GM12801 (cell line): ENCODE measurements around the gene YTHDC2.

Experiments
- CTCF ChIP-seq: IDR thresholded peaks from one replicate; pipeline ENCODE4 v1.5.1; 2011; ENCODE audit warnings: control low read depth; ENCODE audit not compliant: insufficient read length; ENCODE audit errors: extremely low read depth

The YTHDC2 gene

DNA sequence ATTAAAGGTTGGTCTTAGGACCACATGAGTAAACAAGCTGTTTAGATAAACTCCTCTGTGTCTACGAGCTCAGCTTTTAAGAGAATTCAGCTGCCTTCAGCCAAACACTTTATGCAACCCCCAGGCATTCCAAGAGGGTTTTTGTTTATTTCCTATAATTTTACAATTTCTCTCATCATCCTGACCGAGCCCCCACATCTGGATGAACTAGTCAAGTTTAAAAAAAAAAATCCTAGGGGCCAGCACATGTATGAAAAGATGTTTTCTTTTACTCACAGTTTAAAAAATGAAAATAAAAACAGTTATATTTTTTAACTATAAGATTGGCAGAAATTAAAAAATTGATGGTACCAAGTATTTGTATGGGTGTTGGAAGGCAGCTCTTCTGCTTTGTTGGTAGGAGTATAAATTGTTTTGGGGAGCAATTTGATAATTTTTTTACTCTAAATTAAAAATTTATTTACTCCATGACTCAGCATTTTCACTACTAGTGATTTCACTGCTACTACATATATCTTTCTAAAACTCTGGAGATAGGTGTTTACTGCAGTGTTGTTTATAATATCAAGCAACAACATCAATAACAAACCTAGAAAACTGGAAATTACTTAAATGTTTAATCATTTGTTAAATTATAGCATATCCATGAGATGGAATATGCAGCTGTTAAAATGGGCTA, 18.1 kb downstream of the YTHDC2 start:
- no peak for TF ChIP-seq CTCF

- TF ChIP-seq CTCF = no peak
Observed at GRCh38 chr5:113538313-113538712, 24.8 kb downstream of the YTHDC2 start.

- TF ChIP-seq CTCF = no peak
Observed at GRCh38 chr5:113546703-113547183, 33.2 kb downstream of the YTHDC2 start.

GRCh38 chr5:113548396-113548795, 34.9 kb downstream of the YTHDC2 start:
- no peak for TF ChIP-seq CTCF

- TF ChIP-seq CTCF = no peak
Observed at GRCh38 chr5:113552137-113552536, 38.6 kb downstream of the YTHDC2 start.

DNA sequence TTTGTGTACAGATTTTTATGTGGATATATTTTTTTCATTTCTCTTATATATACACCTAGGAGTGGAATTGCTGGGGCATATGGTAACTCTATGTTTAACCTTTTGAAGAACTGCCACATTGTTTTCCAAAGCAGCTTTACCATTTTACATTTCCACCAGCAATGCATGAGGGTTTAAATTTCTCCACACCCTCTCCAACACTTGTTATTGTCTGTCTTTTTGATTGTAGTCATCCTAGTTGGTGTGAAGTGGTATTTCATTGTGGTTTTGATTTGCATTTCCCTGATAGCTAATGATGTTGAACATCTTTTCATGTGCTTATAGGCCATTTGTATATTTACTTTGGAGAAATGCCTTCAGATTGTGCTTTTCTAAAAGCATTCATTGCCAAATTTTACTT, 39.1 kb downstream of the YTHDC2 start:
- no peak for TF ChIP-seq CTCF

DNA sequence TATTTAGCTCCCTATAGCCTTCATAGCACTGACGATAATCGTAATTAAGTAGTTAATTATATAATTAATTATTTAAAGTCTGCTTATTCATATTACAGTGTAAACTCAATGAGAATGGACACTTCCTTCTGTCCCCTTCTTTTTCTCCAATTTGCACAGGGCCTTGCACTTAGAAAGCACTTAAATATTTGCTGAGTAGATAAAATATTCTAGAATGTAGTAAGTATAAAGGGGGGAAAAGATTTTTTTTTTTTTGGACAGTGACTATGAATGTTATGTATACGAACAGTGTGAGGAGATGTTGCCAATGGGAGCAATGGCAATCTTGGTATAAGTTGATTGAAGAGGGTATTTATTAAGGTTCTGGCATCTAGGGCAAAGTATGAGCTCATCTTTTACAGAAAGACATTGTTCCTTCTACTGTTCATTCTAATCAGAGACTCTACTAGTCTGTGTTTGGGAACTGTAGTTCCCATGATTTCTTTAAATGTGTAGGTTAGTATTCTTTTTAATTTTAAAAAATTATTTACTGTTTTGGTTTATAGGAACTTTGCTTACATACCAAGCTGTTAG, 49.4 kb downstream of the YTHDC2 start:
- no peak for TF ChIP-seq CTCF
